ENCODE measurements around the gene ZBTB3.

DNA sequence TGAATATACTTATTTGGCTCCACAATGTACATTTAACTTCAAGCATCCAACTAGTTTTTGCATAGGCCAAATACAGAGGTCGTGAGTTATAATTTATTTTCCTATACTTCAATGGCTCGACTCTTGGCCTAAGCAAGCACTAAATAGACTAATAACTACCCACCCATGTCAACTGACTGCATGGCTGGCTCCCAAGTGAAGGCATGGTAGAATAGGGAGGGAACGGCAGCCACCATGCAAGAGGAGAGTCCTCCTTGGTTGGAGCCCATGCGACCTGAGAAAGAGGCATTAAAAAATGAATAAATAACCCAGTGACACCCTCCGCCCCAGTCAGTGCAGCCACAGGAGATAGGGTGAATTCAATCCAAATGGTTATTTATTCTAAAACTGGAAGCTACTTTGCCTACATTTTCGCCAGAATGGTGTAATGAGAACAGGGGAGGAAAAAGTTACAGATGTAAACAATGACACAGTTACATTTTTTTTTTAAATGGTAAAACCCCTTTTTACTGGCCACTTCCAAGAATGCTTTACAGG, 41.6 kb downstream of the ZBTB3 start:
- TF ChIP-seq, protein P1, sequence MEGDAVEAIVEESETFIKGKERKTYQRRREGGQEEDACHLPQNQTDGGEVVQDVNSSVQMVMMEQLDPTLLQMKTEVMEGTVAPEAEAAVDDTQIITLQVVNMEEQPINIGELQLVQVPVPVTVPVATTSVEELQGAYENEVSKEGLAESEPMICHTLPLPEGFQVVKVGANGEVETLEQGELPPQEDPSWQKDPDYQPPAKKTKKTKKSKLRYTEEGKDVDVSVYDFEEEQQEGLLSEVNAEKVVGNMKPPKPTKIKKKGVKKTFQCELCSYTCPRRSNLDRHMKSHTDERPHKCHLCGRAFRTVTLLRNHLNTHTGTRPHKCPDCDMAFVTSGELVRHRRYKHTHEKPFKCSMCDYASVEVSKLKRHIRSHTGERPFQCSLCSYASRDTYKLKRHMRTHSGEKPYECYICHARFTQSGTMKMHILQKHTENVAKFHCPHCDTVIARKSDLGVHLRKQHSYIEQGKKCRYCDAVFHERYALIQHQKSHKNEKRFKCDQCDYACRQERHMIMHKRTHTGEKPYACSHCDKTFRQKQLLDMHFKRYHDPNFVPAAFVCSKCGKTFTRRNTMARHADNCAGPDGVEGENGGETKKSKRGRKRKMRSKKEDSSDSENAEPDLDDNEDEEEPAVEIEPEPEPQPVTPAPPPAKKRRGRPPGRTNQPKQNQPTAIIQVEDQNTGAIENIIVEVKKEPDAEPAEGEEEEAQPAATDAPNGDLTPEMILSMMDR (IDR thresholded peaks at IDR 0.05): no peak
- no peak for TF ChIP-seq POLR2A (IDR thresholded peaks at IDR 0.05)
